NCI-H446 (cell line): ENCODE results near the gene SNTG2.

Experiments used
- DNase-seq, 2 experiments: peaks; one replicate each; lab custom pipeline; 2025; lab: John Stamatoyannopoulos, UW

Gene SNTG2

DNA sequence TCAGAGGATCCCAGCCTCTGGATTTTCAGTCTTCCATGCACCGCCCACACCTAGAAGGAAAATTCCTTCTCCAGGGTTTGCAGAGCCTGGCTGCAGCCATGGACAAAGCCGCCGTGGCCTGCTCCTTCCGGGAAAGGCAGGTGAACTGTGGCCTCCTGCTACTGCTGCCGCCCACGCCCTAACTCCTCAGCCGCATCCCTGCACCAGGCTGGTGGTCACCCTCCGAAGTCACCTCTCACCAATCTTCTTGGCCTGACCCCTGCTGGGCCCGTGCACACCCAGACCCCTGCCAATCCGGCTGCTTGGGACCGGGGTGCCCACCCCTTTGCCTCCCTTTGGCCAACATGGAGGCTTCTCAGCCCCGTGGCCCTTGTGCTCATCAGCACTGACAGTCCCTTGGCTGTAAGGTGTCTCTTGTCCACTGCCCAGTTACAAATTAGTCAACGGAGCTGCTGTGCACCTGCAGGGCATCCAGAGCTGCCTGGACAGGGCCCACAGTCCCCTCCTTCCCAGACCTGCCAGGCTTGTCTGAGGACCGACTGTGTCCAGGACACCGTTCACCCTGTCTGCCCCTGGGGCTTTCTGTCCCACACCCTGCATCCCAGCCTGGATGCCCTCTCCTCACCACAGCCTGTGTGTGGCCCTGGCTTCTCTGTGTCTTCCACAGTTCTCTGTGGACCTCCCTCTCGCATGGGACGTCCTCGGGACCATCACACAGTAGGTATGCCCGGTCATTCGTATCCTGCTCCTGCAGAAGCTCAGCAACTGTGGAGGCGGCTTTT is 332.6 kb downstream of the SNTG2 start:
- DNase-seq = no peak

DNA sequence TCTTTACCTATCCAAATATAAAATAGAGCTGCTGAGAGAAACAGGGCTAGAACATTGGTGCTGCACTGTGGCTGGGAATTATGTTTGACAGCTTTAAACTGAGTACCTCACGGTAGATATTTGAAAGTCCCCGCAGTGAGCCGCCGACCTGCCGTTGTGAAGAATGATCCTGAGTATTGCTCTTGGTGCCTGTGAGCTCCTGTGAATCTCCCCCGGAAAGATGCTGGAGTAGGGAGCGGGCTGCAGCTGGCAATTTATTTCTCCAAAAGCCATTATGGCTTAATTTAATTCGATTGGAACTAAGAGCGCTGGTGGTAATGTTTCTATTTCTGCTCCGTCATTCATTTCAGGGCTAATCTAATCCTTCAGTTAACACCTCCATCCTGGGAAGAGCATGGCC is 333.2 kb downstream of the SNTG2 start:
- no peak for DNase-seq

DNA sequence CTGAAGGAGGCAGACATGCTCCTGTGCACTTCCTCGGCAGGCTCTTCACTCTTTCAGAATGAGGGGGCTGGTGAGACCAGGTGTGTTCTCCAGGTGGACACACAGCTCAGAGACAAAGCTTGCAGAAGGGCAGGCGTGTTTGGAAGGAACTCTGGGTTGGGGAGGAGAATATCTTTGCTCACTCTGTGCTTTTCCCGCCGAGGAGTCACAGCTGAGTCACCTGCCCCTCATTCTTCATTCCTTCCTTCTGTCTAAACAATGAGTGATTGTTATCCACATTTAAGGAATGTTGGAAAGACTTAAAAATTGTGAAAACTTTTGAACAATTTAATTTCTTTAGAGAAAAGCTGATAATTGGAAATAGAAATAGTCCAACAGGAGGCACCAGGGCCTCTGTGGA is 336.3 kb downstream of the SNTG2 start:
- DNase-seq = no peak

DNA sequence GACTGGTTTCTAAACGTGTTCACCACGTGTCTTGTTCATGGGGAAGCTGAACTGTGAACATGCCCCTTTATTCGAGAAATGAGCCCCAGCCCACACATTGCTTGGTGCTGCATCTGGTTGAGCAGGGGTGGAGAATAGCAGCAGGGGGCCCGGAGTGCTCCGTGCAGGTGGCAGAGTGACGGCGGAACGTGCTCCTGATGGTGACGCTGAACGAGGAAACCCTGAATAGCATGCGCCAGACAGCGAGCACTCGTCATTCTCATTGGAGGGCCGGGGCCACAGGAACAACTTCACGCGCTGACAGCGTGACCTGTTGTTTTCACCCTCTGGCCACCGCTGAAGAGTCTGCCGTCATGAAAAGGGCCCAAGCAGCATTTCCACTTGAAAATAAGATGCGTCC is 336.8 kb downstream of the SNTG2 start:
- no peak for DNase-seq

DNA sequence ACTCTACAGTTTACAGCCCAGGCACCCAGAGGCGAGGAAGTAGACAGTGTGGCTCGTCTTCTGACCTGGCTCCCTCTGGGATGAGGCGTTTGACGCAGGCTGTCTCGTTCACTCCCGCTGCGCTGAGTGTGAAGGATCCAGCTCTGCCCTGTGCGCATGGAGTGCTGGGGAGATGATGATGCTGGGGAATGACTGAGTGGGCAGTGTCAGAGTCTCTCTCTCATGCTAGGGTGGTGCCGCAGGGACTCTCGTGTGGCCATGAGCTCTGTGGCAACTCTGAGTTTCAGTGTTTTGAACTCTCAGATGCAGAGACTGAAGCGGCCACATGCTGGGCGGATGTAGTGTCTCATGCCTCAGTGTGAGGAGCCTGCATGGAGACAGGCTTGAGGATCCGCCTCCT is 344.3 kb downstream of the SNTG2 start:
- DNase-seq = no peak

DNA sequence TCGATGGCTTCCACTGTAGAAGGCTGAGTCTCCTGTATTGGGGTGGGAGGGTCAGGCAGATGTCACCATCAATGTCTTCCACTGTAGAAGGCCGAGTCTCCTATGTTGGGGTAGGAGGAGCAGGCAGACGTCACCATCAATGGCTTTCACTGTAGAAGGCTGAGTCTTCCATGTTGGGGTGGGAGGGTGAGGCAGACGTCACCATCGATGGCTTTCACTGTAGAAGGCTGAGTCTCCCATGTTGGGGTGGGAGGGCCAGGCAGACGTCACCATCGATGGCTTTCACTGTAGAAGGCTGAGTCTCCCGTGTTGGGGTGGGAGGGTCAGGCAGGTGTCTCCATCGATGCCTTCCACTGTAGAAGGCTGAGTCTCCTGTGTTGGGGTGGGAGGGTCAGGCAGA is 345.1 kb downstream of the SNTG2 start:
- DNase-seq = no peak

DNA sequence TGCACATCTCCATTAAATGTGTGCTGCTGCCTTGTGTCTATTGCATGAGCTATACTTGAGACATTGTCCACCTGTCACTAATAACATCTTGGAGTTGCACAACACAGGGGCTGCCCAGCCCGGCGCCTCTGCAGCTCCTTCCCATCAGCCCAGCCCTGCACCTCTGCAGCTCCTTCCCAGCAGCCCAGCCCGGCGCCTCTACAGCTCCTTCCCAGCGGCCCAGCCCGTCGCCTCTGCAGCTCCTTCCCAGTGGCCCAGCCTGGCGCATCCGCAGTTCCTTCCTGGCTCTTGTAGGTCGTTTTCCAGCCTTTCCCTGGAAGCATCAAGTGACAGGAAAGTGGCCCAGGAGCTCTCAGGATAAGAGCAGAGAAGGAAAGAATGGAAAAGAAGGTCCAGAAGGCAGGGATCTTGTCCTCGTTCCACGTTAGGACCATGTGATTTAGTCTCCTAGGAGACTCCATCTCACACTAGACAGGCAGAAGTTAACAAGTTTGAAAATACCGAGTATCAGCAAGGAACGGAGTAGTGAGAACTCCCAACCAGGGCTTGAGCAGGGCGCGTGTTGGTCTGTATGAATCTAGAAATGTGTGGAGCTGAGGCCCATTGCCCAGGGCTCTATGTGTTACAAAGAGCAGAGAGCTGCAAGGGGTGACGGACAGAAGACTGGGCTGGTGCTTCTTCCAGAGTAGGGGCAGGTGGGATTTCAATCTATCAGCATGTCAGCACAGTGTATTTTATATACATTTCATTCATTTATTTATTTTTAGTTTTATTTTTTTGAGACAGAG is 346.9 kb downstream of the SNTG2 start:
- no peak for DNase-seq

DNA sequence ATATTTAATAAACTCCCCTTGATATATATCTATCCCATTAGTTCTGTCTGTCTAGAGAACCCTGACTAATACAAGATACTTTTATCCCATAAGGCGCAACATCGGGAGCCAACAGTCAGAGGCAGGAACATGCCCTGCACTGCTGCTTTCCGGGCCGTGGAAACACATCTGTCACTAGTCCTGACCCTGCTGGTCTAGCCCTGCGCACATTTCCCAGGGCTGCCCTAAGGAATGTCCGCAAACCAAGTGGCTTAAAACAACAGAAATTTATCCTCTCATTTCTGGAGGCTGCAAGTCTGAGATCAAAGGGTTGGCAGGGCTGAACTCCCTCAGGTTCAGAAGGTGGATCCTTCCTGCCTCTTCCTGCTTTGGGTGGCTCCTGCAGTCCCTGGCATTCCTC is 348.4 kb downstream of the SNTG2 start:
- DNase-seq = no peak

DNA sequence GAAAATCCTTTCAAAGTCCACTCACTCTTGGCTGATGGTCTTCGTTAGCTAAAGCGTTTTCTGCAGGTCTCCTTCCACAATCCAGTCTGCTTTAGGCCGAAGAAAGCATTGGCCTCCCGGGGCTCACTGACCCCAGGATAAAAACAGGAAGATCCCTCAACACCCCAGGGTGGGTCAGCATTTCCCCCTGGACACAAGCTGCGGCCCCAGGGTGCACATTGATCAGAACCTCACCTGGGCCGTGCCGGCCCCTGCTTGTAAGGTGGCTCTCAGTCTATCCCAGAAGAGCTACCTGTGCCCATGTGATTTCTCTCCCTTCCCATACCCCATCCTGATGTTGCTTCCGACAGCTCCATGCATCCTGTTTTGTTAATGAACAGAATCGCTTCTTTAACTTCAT is 349.6 kb downstream of the SNTG2 start:
- DNase-seq = no peak

DNA sequence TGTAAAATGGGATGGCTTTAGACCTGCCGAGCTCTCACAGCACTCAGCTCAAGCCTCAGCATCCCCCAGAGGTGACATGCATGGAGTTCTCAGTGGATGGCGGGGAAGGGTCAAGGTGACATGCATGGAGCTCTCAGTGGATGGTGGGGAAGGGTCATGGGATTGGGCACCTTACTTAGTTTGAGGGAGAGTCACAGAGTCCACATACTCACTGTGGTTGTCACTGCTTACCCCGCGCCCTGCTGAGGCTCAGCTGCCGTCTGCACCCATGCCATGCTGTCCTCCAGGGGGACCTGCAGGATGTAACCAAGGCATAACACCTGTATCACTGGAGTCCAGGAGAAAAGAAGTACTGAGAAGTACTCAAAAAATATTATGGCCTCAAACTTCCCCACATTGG is 350.4 kb downstream of the SNTG2 start:
- no peak for DNase-seq

DNA sequence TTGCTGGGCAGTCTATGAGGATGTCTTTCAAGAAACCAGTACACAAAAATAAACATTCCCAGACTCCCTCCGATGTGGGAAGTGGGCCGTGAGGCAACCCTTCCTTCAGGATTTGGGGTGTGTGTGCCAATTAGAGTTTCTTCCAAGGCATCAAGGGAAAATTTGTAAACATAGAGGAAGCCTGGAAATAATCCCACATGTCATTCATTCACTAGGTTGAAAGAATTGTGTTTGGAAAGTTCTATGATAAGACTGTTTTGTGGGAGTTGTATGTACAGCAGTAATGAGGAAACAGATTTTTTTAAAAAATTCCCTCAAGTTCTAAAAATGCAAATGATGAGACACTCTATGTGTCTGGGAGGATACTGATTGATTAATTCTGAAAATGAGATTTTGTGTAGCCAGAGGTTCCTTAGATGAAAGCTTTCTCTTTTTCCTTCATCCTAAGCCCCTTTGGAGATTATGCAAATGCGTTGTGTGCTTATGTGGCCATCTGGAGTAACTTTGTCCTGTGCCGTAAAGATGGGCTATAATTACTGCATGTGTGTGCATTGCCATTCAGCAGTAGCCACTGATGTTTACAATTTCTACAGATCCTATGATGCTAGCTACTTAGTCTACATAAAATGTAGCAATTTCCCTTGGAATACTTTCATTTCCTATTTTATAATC is 354.8 kb downstream of the SNTG2 start:
- no peak for DNase-seq

DNA sequence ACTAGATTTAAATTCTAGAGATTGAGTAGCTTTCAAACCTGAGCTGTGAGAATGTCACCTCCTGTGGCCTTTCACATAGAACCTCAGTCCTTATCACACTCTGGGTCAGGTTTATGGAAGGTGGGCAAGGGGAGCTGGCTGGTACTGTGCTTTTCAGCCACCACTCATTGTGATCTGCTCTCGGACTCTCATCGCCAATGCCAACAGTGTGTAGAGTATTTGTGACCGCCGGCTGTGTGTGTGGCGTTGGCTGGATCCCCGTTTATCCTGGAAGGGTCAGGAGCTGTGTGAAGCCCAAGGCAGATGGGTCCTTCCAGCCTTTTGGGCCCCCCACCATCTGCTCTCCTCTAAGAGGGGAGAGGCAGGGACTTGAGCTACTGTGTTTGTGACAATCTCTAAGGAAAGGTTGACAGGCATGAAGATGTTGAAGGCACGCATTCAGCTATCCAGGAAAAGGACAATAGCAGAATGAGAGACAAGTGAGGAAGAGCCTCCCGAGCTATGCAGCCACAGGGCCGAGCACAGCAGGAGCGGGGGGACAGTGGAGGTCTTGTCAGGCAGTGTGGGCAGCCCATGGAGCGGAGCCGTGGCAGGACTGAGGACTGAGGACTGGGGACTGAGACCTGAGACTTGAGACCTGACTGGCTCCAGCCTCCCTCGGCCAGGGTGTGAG is 355.5 kb downstream of the SNTG2 start:
- DNase-seq = no peak

DNA sequence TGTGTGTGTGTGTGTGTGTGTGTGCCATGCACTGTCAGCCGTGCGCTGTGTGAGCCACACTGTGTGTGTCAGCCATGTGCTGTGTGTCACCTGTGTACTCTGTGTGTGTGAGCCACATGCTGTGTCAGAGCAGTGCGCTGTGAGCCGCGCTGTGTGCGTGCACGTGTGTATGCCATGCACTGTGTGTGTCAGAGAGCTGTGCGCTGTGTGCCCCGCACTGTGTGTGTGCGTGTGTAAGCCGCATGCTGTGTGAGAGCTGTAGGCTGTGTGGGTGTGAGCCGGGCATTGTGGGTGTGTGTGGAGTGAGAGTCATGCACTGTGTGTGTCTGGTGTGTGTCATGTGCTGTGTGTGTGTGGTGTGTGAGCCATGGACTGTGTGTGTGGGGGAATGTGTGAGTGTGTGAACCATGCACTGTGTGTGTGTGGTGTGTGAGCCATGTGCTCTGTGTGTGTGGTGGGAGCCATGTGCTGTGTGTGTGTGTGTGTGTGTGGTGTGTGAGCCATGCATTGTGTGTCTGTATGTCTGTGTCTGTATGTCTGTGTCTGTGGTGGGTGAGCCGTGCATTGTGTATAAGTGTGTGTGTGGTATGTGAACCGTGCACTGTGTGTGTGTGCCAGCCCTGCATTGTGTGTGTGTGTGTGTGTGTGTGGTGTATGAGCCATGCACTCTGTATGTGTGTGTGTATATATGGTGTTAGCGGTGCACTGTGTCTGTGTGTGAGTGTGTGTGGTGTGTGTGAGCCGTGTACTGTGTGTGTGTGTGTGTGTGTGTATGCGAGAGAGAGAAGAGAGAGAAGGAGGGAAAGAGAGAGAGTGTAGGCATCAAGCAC is 356.3 kb downstream of the SNTG2 start:
- no peak for DNase-seq

DNA sequence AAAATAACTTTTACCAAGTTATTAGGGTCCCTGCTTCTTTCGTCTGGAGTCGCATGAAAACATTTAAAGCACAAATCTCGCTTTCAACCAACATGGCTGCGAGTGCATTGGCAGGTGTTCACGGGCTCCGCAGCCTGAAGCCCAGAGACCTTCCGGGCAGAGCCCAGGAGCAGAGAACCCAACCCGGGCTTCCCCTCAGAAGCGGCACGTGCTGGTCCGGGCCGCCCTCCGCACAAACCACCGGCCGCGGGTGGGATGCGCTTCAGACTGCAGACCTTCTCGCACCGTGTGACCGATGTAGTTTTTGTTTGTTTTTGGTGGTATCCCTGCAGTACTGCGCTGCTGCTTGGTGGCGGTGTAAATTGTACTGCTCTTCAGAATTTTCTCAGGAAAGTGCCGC is 357.0 kb downstream of the SNTG2 start:
- no peak for DNase-seq

DNA sequence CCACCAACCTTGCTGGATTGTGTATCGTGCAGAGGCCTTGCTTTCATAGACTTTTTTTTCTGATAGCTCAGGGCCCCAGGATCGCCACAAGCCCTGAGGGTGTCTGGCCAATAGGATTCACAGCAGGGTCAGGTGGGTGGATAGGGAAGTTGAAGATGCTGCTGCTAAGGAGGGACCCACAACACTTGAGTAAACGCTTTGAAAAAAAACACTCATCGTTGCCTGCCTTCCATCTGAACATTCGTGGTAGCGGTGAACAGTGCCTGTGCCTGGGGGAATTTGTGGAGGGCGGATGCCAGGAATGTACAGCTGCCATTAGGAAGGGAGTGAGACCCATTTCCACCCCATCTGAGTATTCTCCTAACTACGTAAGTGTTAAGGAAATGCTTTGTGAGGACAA is 358.0 kb downstream of the SNTG2 start:
- DNase-seq = no peak

DNA sequence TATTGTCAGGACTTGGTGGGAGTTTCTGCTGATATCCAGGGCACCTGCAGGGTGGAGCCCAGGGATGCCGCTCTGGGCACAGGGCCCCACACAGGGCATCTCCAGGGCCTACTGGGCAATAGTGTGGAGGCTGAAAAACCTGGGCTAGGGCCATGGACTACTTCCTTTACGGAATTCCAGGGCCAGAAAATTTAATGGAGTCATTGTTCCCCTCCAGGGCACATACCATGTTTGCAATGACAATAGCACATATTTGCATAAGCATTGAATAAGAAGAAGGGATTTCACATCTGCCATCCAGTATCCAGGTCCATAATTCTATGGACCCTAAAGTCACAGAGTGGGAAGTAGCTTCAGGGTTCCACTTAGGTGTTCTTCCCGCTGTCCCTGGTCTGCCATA is 358.9 kb downstream of the SNTG2 start:
- no peak for DNase-seq

DNA sequence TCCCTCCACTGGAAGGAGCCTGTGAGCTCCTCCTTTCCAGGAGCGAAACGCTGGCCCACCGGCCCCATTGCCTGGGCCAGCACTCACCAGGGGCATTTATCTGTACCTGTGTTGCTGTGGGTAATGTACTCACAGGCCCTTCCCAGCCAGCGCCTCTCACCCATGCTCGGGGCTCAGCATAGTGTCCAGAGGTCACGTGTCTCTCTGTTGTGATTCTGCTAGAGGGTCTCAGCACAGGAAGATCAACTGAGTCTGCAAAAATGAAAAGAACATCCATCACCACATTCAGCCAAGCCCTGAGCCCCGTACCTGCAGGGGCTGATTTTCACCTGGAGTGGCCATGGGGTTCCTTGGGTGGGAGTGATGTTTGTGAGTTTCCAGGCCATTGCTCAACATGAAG is 359.6 kb downstream of the SNTG2 start:
- no peak for DNase-seq

DNA sequence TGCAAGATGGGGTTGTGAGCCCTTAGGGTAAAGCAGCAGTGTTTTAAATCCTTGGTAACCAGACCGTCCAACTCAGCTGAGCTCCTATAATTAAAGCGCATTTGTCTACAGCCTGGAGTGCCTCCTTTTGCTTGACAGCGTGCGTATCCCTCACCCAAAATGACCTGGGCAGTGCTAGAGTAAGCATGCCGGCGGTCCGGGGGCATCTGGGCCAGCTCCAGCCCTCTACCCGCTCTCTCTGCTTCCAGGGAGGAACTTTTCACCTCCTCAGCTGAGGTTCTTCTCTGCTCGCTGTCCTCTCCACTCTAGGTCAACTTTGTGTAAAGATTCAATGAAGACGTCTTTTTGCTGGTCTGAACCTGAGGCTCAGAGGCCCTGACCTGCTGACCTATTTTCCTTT is 360.2 kb downstream of the SNTG2 start:
- DNase-seq = no peak

DNA sequence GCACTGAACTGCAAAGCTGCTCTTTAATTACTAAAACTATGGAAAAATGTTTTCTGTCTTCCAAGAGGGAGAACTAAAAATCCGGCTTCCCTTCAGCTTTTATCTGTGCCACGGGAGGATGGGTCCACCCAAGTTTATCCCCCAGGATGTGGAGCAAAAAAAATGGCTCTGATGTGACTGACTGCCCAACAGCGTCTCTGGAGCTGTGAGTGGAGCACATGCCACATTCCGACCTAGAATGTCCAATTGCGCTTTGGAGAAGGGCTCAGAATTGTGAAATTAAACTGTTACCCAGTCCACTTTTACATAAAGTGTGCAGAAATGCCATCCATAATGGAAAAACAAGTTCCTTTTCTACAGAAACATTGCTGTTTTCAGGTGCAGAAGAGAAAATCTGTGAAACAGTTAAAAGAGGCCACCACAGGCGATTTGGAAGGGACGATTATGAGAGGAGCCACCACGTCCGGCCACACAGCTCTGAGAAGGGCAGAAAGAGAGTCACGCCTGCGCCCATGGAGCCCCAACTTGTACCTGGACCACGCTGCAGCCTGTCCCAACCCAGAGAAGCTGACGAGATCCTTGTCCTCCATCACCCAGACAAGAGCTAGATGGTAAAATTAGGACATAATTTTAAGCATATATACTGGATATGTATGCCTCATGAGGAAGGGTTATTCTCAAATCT is 362.7 kb downstream of the SNTG2 start:
- DNase-seq = no peak

DNA sequence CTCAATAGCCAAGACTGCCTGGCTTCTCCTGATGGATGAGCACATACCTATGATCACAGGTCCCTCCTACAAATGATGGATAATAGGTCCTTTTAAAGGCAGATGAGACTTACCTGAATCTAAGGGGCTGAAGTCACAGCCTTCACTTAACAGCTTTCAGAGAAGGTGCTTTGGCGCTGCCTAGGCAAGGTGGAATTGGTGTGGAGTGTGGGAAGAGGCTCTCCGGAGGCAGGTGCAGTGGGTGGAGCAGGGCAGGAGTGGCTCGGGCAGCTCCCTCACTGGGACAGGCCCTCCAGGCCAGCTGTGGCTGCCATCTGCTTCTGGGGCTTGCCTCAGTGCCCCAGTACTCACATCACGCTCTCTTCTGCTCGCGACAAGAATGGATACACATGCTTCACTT is 363.6 kb downstream of the SNTG2 start:
- no peak for DNase-seq

DNA sequence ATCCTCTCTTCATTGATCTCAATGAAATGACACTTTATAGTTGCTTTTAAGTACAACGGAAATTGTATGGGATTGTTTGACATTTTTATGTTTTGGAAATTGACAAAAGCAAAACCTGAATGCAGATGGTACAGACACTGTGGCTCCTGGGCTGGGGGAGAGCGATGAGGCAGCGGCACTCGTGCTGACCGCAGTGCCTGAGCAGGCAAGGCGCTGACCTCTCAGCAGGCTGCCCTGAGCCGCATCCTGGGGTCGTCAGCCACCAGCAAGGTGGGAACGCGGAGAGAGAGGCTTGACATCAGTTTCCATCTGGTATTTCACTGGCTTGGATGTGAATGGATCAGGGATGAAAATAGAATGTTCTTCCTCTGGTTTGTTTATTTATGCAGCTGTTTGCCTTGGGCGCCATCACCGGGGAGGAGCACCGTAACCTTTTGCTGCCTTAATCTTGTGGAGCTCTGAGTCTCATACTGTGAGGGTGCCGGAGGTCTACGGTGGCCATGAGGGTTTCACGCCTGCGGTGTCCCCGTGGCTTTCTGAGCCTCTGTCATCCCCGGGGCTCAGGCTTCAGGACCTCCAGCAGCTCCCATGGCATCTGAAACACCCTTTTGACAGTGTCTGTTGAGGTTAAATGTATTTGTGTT is 367.8 kb downstream of the SNTG2 start:
- no peak for DNase-seq
